D721Med (cell line): ENCODE data around the gene KRT81.

Experiments
- DNase-seq: peaks from one replicate; pipeline ENCODE4 v3.0.0; 2011; ENCODE audit warnings: low spot score; ENCODE audit not compliant: insufficient read length
- FAIRE-seq: peaks from 2 replicates; lab custom pipeline; 2011; peaks lifted over from hg19 to GRCh38; lab: Jason Lieb, UNC
- CTCF ChIP-seq: IDR thresholded peaks from 2 replicates; pipeline ENCODE4 v1.5.1; 2012; ENCODE audit warnings: mild to moderate bottlenecking, control low read depth; ENCODE audit not compliant: insufficient read depth; ENCODE audit errors: missing control alignments

KRT81 gene

DNA sequence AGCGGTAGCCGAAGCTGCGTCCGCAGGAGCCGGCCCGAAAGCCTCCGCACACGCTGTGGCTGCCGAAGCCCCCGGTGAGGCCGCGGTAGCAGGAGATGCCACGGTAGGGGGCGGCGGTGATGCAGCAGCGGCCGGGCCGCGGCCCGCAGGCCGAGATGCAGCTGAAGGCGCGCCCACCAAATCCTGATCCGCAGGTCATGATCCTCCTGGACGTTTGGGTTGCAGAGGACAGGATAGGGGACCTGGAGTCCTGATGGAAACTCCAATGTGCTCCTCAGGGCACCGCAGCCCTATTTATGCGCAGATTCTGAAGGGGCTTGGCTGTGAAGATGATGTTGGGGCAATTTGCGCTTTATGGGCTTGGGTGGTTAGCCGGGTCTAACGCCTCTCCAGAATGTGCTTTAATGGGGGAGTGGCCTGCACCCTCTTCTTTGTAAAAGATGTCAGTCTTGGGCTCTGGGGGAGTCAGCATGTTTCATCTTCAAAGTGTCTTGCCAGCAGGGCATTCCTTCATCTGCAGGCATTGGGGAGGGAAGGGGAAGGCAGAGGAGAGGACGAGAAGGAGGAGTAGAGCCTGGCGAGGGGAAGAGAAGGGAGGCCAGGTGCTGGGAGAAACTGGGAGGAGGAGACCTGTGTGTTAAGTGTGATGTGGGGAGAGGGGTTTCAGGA is at the start of gene KRT81:
KRT81 (minus strand) TSS at position 268 of the 669 bp plus-strand sequence; CDS start at position 199, 69 bp downstream.
- DNase-seq, result no peak
- FAIRE-seq, result no peak
- no peak for TF ChIP-seq CTCF

DNA sequence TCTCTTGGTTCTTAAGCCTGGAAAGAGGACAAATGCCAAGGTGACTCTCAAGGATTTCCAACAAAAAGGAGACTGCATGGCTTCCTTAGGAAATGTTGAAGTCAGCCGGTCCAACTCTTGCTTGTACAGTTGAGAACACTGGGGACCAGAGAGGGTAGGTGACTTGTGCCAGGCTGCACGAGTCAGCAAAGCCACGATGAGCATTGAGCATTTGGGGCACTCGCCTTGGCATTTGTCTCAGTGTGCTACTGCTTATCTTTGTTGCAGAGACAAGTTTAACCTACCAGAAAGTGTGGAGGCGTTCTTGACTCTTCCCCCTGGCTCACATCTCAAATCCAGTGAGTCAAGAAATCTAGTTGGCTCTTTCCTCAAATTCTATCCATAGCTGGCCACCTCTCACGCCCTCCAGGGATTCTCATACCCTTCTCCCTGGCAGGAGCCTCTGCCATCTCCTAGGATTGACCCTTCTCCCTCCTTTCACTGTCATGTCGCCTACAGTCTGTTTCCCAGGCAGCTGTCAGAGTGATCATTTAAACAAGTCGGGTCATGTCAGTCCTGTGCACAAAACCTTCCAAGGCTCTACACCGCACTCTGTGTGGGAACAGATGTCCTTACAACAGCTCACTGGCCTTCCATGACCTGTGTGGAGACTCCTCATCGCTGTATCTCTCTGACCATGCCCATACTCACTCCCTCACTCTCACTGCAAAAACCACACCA is 47.1 kb upstream of the KRT81 start:
- DNase-seq (no peak), FAIRE-seq (no peak)
- TF ChIP-seq CTCF, result no peak

- FAIRE-seq (no peak), DNase-seq (no peak)
- no peak for TF ChIP-seq CTCF
Observed at GRCh38 chr12:52337054-52337453, 45.7 kb upstream of the KRT81 start.

GRCh38 chr12:52336641-52337040 is 45.3 kb upstream of the KRT81 start:
- DNase-seq, result no peak
- TF ChIP-seq CTCF, result no peak
- FAIRE-seq, result no peak

DNA sequence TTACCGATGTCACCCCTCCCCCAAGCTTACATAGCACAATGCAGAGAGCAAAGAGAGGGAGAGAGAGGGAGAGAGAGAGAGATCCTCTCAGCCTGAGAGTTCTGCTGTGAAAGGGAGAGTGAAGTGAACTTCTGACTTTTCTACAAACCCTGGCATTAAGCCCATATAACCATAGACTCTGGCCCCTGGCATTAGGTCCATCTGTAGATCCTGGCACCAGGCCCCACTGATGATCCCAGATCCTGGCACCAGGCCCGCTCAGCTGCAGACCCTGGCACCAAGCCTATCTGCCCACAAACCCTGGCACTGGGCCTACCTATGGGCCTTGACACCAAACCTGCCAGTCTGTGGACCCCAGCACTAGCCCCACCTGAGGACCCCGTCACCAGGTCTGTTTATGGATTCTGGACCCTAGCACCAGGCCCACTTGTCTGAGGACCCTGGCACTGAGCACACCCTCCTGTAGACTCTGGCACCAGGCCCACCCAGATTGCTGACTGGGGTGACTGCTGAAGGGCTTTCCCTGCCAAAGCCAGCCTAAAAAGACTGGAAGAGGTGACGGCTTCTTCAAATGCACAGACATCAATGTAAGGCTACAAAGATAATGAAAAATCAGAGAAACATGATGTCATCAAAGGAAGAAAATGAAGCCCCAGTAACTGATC is 44.4 kb upstream of the KRT81 start:
- TF ChIP-seq CTCF, result no peak
- FAIRE-seq, result no peak
- no peak for DNase-seq

- no peak for TF ChIP-seq CTCF
- FAIRE-seq, result no peak
- no peak for DNase-seq
Observed at GRCh38 chr12:52334185-52334584, 42.9 kb upstream of the KRT81 start.

- no peak for FAIRE-seq
- no peak for TF ChIP-seq CTCF
- no peak for DNase-seq
Observed at GRCh38 chr12:52333321-52333720, 42.0 kb upstream of the KRT81 start.
